ENCODE results near the gene TSPY4. TPM values are rescaled to one million over a fixed set of nuclear protein-coding genes. Genes with fewer than 3 reads are reported as not detected.
"Not testable (repeated sequence)": the region's sequence is repeated elsewhere in the genome, so short reads cannot be mapped to it uniquely, and the experiment has no call there.

TSPY4 gene, protein sequence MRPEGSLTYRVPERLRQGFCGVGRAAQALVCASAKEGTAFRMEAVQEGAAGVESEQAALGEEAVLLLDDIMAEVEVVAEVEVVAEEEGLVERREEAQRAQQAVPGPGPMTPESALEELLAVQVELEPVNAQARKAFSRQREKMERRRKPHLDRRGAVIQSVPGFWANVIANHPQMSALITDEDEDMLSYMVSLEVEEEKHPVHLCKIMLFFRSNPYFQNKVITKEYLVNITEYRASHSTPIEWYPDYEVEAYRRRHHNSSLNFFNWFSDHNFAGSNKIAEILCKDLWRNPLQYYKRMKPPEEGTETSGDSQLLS
- total RNA-seq, result not detected

GRCh38 chrY:9337164-9337563 is at the start of gene TSPY4:
TSS of gene TSPY4 (plus strand) at chrY:9337464. CDS start at chrY:9337510, 46 bp downstream.
- H3K4me3 ChIP-seq; in situ Hi-C loops (cut with MboI; ENCODE audit: low sequenced_read_pairs in 4 of 4); H3K36me3 ChIP-seq; intact Hi-C loops (cut with DNase I; ENCODE audit: low total_unique reads); ATAC-seq; DNase-seq; H3K27ac ChIP-seq; H3K27me3 ChIP-seq; H3K9me3 ChIP-seq; H3K4me1 ChIP-seq: not testable (repeated sequence)

DNA sequence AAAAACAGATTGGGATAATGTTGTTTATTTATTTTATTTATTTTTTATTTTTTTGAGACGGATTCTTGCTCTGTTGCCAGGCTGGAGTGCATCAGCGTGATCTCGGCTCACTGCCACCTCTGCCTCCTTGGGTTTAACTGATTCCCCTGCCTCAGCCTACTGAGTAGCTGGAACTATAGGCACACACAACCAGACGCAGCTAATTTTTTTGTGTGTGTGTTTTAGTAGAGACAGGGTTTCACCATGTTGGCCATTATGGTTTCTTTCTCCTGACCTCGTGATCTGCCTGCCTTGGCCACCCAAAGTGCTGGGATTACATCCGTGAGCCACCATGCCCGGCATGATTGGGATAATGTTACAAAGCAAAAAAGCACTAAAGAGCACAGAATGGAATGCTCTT is 16.3 kb upstream of the TSPY4 start:
- H3K9me3 ChIP-seq, result no peaks in the 10 kb centered on the region
- H3K36me3 ChIP-seq, result no peaks in the 10 kb centered on the region
- ATAC-seq, result no peak
- intact Hi-C loops (cut with DNase I; ENCODE audit: low total_unique reads) (no loop called here), in situ Hi-C loops (cut with MboI; ENCODE audit: low sequenced_read_pairs in 4 of 4) (no loop called here)
- no peak for DNase-seq
- no peak overlapping the region for H3K27ac ChIP-seq
- no peaks in the 10 kb centered on the region for H3K4me1 ChIP-seq
- H3K27me3 ChIP-seq, result no peaks in the 10 kb centered on the region
- TF ChIP-seq CTCF (IDR thresholded peaks at IDR 0.05 in 4 of 5, conservative IDR thresholded peaks at IDR 0.05 in 1 of 5) (no peak), POLR2A (IDR thresholded peaks at IDR 0.05) (no peak)
- H3K4me3 ChIP-seq, result no peak overlapping the region

DNA sequence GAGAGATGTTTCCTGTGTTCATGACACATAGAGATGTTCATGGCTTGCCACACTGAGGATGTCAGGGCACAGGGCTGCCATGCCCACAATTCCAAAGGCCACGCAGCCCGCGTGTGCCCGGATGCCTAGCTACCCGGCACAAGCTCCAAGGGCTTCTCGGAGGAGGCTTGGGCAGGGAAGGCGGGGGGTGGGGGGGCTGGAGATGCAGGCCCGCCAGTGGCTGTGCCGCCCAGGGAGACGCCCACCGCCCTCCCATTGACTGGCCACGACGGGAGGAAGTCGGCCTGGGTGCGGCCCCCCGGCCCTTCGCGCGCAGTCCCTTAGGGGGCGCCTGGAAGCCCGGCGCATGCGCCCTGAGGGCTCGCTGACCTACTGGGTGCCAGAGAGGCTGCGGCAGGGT is 20.2 kb downstream of the TSPY4 start, which contains the start of gene TSPY8:
TSPY8 (plus strand) TSS at position 301 of the 400 bp plus-strand sequence; CDS start at position 347, 46 bp downstream.
- in situ Hi-C loops (cut with MboI; ENCODE audit: low sequenced_read_pairs in 4 of 4); H3K9me3 ChIP-seq; H3K4me3 ChIP-seq; intact Hi-C loops (cut with DNase I; ENCODE audit: low total_unique reads); ATAC-seq; H3K36me3 ChIP-seq; H3K27ac ChIP-seq; H3K4me1 ChIP-seq; DNase-seq; H3K27me3 ChIP-seq: not testable (repeated sequence)

Other genes starting within 250 kb of the TSPY4 start
- gene TSPY8, start 20.3 kb downstream of the TSPY4 start, total RNA-seq, result not detected
- not detected for gene TSPY3, start 61.0 kb downstream of the TSPY4 start, total RNA-seq
- gene TSPY1, start 129.5 kb downstream of the TSPY4 start, total RNA-seq, result not detected
- not detected for gene TSPY9, start 149.8 kb downstream of the TSPY4 start, total RNA-seq
- gene TSPY10, start 190.4 kb downstream of the TSPY4 start, total RNA-seq, result not detected